ENCODE data around the gene SEPSECS.

SEPSECS gene

DNA sequence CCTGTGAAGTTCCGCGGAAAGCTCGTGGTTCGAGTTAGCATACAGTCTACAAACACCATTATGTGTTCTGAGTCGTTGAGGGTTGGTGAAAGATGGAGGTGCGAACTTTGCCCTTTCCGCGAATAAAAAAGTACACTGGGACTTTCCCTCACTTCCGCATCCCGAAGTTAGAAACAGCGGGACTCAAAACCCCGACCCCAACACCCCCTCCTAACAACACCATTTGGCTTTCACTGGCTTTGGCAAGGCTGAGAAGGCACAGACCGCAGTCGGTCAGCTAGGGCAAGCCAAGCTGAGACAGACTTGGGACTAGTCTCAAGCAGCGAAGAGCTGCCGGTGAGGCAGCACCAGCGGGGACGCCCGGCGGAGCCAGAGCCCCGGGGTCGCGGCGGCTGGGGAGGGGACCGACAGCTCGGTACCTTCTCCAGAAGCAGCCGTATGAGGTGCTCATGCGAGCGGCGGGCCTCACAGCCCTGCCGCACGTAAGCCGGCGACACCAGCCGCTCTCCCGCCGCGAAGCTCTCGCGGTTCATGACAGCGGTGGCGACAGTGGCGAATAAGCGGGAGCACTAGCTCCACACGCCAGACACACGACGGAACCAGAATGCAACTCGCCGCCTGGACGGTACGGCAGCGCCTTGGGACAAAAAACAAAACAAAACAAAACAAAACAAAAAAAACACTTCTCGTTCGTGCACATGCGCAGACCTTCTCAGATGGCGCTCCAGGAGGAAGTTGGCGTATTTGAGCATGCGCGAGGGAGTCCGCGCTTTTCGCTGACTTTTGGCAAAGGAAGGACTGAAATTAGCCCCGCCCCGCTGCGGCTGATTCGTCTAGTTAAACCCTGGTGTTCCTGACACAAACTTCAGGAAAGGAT lies at the start of gene SEPSECS:
Gene SEPSECS (minus strand): TSS at position 613 of the 877 bp plus-strand sequence. CDS start 80 bp downstream, at position 533.
- peak within 1 kb of the TSS; percentile 97 for H3K27ac ChIP-seq (ENCODE audit: low read depth, low read length)
- peaks cover 4 to 8% of the 10 kb centered on the region in 2 donors for H3K36me3 ChIP-seq (ENCODE audit: control insufficient read depth in 1 of 2, insufficient read depth in 2 of 2, low read length in 2 of 2)
- no peaks in the 10 kb centered on the region for H3K9me3 ChIP-seq (ENCODE audit: control insufficient read depth in 1 of 2, low read length in 2 of 2)
- H3K9ac ChIP-seq (ENCODE audit: low read depth in 1 of 2, low read length in 2 of 2) = peak within 1 kb of the TSS; percentile 89 to 97
- peaks cover 13 to 18% of the 10 kb centered on the region in 2 donors for H3K4me1 ChIP-seq (ENCODE audit: control insufficient read depth in 1 of 2, insufficient read depth in 2 of 2, low read length in 2 of 2)
- peak within 1 kb of the TSS; percentile 76 to 96 for H3K4me3 ChIP-seq (ENCODE audit: low read depth in 1 of 2, low read length in 2 of 2)
- H3K27me3 ChIP-seq (ENCODE audit: control insufficient read depth in 1 of 2, insufficient read depth in 2 of 2, low read length in 2 of 2) = no peaks in the 10 kb centered on the region

DNA sequence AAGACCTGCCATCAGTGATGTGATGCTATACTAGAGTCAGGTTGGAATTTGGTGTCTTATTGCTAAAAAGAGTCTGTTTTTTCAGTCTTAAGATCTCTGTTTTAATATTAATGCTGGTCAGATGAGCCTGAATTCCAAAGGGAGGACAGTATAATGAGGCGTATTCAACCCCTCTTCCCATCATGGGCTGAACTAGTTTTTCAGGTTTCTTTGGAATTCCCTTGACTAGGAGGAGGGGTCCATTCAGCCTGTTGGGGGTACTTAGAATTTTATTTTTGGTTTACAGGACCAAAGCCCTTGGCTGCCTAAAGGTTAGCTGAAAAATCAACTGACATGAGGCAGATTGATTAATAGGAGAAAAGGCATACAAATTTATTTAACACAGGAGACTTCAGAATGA lies 49.5 kb upstream of the SEPSECS start:
- Histone ChIP-seq H3K36me3 (ENCODE audit: control insufficient read depth in 1 of 2, insufficient read depth in 2 of 2, low read length in 2 of 2) (no peaks in the 10 kb centered on the region), H3K9ac (ENCODE audit: low read depth in 1 of 2, low read length in 2 of 2) (no peak overlapping the region), H3K27me3 (ENCODE audit: control insufficient read depth in 1 of 2, insufficient read depth in 2 of 2, low read length in 2 of 2) (no peaks in the 10 kb centered on the region), H3K27ac (ENCODE audit: low read depth, low read length) (no peak overlapping the region), H3K4me1 (ENCODE audit: control insufficient read depth in 1 of 2, insufficient read depth in 2 of 2, low read length in 2 of 2) (peaks cover 6 to 13% of the 10 kb centered on the region in 2 donors), H3K9me3 (ENCODE audit: control insufficient read depth in 1 of 2, low read length in 2 of 2) (peaks cover 8 to 12% of the 10 kb centered on the region in 2 donors), H3K4me3 (ENCODE audit: low read depth in 1 of 2, low read length in 2 of 2) (no peak overlapping the region)

DNA sequence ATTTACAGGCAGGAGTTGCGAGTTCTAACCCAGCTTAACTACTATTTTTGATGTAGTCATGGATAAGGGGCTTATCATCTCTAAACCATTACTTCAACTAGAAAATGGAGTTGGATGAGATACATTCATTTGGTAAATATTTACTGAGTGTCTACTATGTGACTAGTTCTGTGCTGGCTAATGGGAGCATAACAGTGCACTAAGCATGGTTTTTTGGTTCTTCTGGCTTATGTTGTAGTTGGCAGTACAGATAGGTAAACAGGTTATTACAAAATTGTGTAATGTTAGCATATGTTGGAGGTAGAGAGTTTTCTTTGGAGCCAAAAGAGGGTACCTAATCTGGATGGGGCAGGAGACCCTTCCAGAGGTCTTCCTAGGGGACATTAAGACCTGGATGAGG lies 47.7 kb upstream of the SEPSECS start:
- Histone ChIP-seq H3K4me1 (ENCODE audit: control insufficient read depth in 1 of 2, insufficient read depth in 2 of 2, low read length in 2 of 2) (peaks cover 0 to 1% of the 10 kb centered on the region in 2 donors), H3K9me3 (ENCODE audit: control insufficient read depth in 1 of 2, low read length in 2 of 2) (peaks cover 8 to 11% of the 10 kb centered on the region in 2 donors), H3K27ac (ENCODE audit: low read depth, low read length) (no peak overlapping the region), H3K4me3 (ENCODE audit: low read depth in 1 of 2, low read length in 2 of 2) (no peak overlapping the region), H3K9ac (ENCODE audit: low read depth in 1 of 2, low read length in 2 of 2) (no peak overlapping the region), H3K27me3 (ENCODE audit: control insufficient read depth in 1 of 2, insufficient read depth in 2 of 2, low read length in 2 of 2) (no peaks in the 10 kb centered on the region), H3K36me3 (ENCODE audit: control insufficient read depth in 1 of 2, insufficient read depth in 2 of 2, low read length in 2 of 2) (no peaks in the 10 kb centered on the region)

DNA sequence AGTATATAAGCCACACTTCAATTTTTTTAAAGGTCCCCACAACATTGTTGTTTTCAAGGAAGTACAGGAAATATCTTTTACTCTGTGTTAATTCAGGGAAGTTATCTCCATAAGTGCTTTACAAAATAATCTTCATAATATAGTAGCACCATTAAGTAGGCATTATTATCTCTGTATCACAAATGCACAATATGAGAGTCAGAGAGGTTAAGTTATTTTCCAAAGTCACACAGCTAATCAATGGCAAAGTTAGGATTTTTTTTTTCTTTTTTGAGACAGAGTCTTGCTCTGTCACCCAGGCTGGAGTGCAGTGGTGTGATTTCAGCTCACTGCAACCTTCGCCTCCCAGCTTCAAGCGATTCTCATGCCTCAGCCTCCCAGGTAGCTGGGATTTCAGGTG lies 38.5 kb upstream of the SEPSECS start:
- Histone ChIP-seq H3K27ac (ENCODE audit: low read depth, low read length) (no peak overlapping the region), H3K9ac (ENCODE audit: low read depth in 1 of 2, low read length in 2 of 2) (no peak overlapping the region), H3K9me3 (ENCODE audit: control insufficient read depth in 1 of 2, low read length in 2 of 2) (no peaks in the 10 kb centered on the region), H3K4me1 (ENCODE audit: control insufficient read depth in 1 of 2, insufficient read depth in 2 of 2, low read length in 2 of 2) (no peaks in the 10 kb centered on the region), H3K27me3 (ENCODE audit: control insufficient read depth in 1 of 2, insufficient read depth in 2 of 2, low read length in 2 of 2) (no peaks in the 10 kb centered on the region), H3K36me3 (ENCODE audit: control insufficient read depth in 1 of 2, insufficient read depth in 2 of 2, low read length in 2 of 2) (no peaks in the 10 kb centered on the region), H3K4me3 (ENCODE audit: low read depth in 1 of 2, low read length in 2 of 2) (no peak overlapping the region)

DNA sequence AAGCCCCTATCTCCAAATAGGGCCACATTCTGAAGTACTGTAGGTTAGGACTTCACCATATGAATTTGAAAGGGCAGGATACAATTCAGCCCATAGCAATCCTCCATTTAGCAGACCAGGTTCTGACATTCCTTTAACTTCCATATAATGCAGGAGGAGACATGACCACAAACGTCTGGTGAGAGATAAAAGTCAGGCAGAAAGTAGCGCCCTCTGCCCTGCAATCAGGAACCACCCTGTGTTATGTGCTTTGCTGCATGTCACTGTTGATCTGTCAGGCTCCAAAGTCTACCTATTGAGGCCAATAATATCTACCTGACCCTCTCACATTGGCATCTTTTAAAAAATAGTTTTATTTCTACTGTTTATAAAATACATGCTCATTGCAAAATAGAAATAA lies 30.2 kb upstream of the SEPSECS start:
- Histone ChIP-seq H3K9me3 (ENCODE audit: control insufficient read depth in 1 of 2, low read length in 2 of 2) (no peaks in the 10 kb centered on the region), H3K27me3 (ENCODE audit: control insufficient read depth in 1 of 2, insufficient read depth in 2 of 2, low read length in 2 of 2) (no peaks in the 10 kb centered on the region), H3K27ac (ENCODE audit: low read depth, low read length) (no peak overlapping the region), H3K4me3 (ENCODE audit: low read depth in 1 of 2, low read length in 2 of 2) (no peak overlapping the region), H3K9ac (ENCODE audit: low read depth in 1 of 2, low read length in 2 of 2) (no peak overlapping the region), H3K36me3 (ENCODE audit: control insufficient read depth in 1 of 2, insufficient read depth in 2 of 2, low read length in 2 of 2) (no peaks in the 10 kb centered on the region), H3K4me1 (ENCODE audit: control insufficient read depth in 1 of 2, insufficient read depth in 2 of 2, low read length in 2 of 2) (no peaks in the 10 kb centered on the region)

DNA sequence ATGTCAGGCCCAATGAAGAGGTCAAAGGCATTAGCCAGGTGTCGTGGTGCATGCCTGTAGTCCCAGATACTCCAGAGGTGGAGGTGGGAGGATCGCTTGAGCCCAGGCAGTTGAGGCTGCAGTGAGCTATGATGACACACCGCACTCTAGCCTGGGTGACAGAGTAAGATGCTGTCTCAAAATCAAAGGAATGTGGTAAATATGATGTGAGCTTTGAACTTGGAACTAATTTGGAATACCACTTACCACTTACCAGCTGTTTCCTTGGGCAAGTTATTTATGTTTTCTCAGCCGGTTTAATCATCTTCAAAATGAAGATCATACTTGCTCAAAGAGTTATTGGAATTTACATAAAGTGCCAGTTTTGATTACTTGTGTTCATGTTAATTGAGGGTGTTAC lies 23.8 kb upstream of the SEPSECS start:
- peaks cover 0 to under 1% of the 10 kb centered on the region in 2 donors for H3K4me1 ChIP-seq (ENCODE audit: control insufficient read depth in 1 of 2, insufficient read depth in 2 of 2, low read length in 2 of 2)
- H3K27ac ChIP-seq (ENCODE audit: low read depth, low read length) = no peak overlapping the region
- H3K4me3 ChIP-seq (ENCODE audit: low read depth in 1 of 2, low read length in 2 of 2) = no peak overlapping the region
- no peaks in the 10 kb centered on the region for H3K36me3 ChIP-seq (ENCODE audit: control insufficient read depth in 1 of 2, insufficient read depth in 2 of 2, low read length in 2 of 2)
- H3K27me3 ChIP-seq (ENCODE audit: control insufficient read depth in 1 of 2, insufficient read depth in 2 of 2, low read length in 2 of 2) = no peaks in the 10 kb centered on the region
- no peaks in the 10 kb centered on the region for H3K9me3 ChIP-seq (ENCODE audit: control insufficient read depth in 1 of 2, low read length in 2 of 2)
- no peak overlapping the region for H3K9ac ChIP-seq (ENCODE audit: low read depth in 1 of 2, low read length in 2 of 2)

DNA sequence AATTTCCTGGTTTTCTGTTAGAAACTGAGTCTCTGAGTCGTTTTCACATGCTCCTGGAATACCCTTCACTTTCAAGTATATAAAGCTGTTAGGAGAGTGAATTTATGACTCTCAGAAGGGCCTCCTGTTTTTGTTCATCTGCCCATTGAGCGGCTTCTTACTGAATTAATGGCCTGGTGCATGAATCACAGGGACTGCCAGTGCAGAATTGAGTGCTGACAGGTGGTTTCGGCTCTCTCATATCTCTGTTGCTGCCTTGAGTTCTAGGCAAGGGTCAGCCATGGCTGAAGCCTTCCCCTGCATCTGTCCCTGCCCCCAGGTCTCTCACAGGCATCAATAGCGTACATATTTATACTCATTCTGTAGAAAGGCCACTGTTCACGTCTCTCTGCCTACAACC lies 22.7 kb upstream of the SEPSECS start:
- H3K4me1 ChIP-seq (ENCODE audit: control insufficient read depth in 1 of 2, insufficient read depth in 2 of 2, low read length in 2 of 2) = peaks cover 0 to 4% of the 10 kb centered on the region in 2 donors
- H3K27me3 ChIP-seq (ENCODE audit: control insufficient read depth in 1 of 2, insufficient read depth in 2 of 2, low read length in 2 of 2) = no peaks in the 10 kb centered on the region
- no peak overlapping the region for H3K27ac ChIP-seq (ENCODE audit: low read depth, low read length)
- no peak overlapping the region for H3K9ac ChIP-seq (ENCODE audit: low read depth in 1 of 2, low read length in 2 of 2)
- no peak overlapping the region for H3K4me3 ChIP-seq (ENCODE audit: low read depth in 1 of 2, low read length in 2 of 2)
- H3K36me3 ChIP-seq (ENCODE audit: control insufficient read depth in 1 of 2, insufficient read depth in 2 of 2, low read length in 2 of 2) = no peaks in the 10 kb centered on the region
- no peaks in the 10 kb centered on the region for H3K9me3 ChIP-seq (ENCODE audit: control insufficient read depth in 1 of 2, low read length in 2 of 2)

DNA sequence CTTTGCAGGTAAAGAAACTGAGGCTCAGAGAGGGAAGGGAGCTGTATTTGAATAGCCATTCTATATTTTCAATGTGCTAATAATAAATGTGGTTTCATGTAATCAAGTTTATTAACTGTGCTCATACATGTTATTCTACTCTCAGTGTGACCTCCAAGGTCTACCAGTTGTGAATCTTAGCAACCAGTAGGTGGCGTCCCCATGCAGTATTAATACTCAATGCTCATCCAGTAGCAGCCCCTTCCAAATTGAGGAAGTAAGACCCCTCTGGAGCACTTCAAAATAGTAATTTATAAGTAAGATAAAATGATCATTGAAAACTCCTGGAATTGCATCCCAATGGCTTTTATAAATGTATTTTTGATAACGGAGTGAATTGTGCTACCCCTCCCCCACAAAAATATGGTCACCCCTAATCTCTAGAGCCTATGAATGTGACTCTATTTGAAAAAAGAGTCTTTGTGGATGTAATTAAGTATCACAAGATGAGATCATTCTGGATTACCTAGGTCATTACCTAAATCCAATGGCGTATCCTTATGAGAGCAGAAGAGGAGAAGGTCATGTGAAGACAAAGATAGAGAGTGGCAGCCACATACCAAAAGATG lies 20.4 kb upstream of the SEPSECS start:
- H3K9ac ChIP-seq (ENCODE audit: low read depth in 1 of 2, low read length in 2 of 2) = no peak overlapping the region
- H3K4me3 ChIP-seq (ENCODE audit: low read depth in 1 of 2, low read length in 2 of 2) = no peak overlapping the region

DNA sequence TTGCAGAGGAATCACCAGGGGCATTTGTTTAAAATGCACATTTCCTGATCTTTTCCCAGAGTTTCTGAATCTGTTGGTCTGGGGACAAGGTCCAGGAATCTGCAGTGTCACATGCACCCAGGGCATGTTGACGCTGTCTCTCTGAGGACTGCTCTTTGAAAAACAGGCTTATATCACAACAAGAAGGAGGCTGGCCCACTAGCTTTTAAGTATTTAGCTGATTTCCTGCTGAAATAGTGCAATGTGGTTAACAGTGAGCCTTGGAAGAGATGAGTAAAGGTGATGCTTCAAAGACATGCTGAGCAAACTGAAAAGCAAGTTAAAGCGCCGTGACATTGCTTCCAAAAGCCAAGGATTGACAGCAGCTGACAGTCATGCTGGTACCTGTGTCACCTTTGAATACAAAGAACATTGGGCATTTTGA lies 18.6 kb upstream of the SEPSECS start:
- H3K27me3 ChIP-seq (ENCODE audit: control insufficient read depth in 1 of 2, insufficient read depth in 2 of 2, low read length in 2 of 2) = no peaks in the 10 kb centered on the region
- peaks cover 0 to 4% of the 10 kb centered on the region in 2 donors for H3K4me1 ChIP-seq (ENCODE audit: control insufficient read depth in 1 of 2, insufficient read depth in 2 of 2, low read length in 2 of 2)
- peaks cover 0 to 4% of the 10 kb centered on the region in 2 donors for H3K36me3 ChIP-seq (ENCODE audit: control insufficient read depth in 1 of 2, insufficient read depth in 2 of 2, low read length in 2 of 2)
- H3K9ac ChIP-seq (ENCODE audit: low read depth in 1 of 2, low read length in 2 of 2) = no peak overlapping the region
- H3K9me3 ChIP-seq (ENCODE audit: control insufficient read depth in 1 of 2, low read length in 2 of 2) = no peaks in the 10 kb centered on the region
- H3K27ac ChIP-seq (ENCODE audit: low read depth, low read length) = no peak overlapping the region
- no peak overlapping the region for H3K4me3 ChIP-seq (ENCODE audit: low read depth in 1 of 2, low read length in 2 of 2)

More for the DNA sequence above, 20.4 kb upstream of the SEPSECS start:
- Histone ChIP-seq H3K36me3 (ENCODE audit: control insufficient read depth in 1 of 2, insufficient read depth in 2 of 2, low read length in 2 of 2) (no peaks in the 10 kb centered on the region), H3K27me3 (ENCODE audit: control insufficient read depth in 1 of 2, insufficient read depth in 2 of 2, low read length in 2 of 2) (no peaks in the 10 kb centered on the region), H3K4me1 (ENCODE audit: control insufficient read depth in 1 of 2, insufficient read depth in 2 of 2, low read length in 2 of 2) (peaks cover 0 to 4% of the 10 kb centered on the region in 2 donors), H3K9me3 (ENCODE audit: control insufficient read depth in 1 of 2, low read length in 2 of 2) (no peaks in the 10 kb centered on the region), H3K27ac (ENCODE audit: low read depth, low read length) (no peak overlapping the region)

DNA sequence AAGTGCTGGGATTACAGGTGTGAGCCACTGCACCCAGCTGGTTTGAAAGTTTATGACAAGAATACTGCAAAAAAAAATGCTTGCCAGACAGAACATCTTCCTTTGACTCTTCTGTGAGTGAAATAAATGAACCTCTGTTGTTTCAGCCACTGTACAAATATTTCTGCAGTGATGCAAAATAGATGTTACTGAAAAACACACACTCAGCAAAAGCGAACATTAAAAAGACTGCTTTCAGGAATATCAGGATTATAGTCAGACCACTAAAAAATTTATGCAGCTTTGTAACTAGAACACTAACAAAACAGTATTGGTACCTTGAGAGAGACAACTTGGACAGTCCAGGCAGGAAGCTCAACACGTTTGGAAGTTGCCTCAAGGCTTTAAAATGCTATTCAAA lies 16.9 kb upstream of the SEPSECS start:
- Histone ChIP-seq H3K4me3 (ENCODE audit: low read depth in 1 of 2, low read length in 2 of 2) (no peak overlapping the region), H3K27ac (ENCODE audit: low read depth, low read length) (no peak overlapping the region), H3K9me3 (ENCODE audit: control insufficient read depth in 1 of 2, low read length in 2 of 2) (no peaks in the 10 kb centered on the region), H3K27me3 (ENCODE audit: control insufficient read depth in 1 of 2, insufficient read depth in 2 of 2, low read length in 2 of 2) (no peaks in the 10 kb centered on the region), H3K4me1 (ENCODE audit: control insufficient read depth in 1 of 2, insufficient read depth in 2 of 2, low read length in 2 of 2) (peaks cover 0 to 4% of the 10 kb centered on the region in 2 donors), H3K36me3 (ENCODE audit: control insufficient read depth in 1 of 2, insufficient read depth in 2 of 2, low read length in 2 of 2) (peaks cover 0 to 4% of the 10 kb centered on the region in 2 donors), H3K9ac (ENCODE audit: low read depth in 1 of 2, low read length in 2 of 2) (no peak overlapping the region)
